Activated T-helper 1 cell treated with Interleukin-2 at 50 U/mL for 16 hours (primary cell): ENCODE results near the gene ZSCAN9.

Experiments
- DNase-seq: peaks from one replicate; pipeline ENCODE4 v3.0.0-alpha.2; 2020; ENCODE audit warnings: low read depth

The ZSCAN9 gene

DNA sequence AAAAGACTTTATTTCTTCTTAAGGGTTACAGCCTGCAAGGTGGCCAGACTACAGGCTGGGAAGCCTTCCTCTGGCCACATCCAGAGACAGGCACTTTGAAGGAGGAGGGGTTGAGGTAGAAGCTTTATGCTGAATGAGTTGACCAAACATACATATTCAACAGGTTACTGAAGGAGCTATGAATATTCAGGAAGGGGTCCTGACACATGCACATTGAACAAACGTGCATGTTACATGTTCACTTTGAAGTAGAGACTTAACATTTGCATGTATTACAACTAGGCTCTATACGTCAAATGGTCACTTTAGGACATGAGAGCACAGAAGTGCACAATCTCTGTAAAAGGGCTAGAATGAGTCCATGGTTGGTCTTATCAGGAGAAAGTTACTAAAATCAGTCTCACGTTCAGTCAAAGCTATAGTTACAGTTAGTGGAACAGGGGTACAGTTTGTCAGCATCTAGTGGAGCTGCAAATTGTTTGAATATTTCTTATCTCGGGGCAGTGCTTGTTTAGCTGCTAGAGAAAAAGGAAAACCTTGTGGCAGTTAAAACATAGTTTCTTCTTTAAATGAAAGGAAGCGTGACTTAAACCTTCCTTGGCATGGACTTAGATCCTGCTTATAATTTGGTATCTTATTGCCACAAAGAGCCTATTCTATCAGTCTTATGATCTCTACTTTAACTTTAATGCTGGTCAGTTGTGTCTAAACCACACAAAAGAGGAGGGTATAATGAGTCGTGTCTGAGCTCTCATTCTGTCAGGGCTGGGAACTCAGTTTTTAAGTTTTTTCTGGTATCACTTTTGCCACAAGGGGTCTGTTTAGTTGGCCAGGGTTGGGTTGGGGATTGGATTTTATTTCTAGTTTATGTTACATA, 4.6 kb upstream of the ZSCAN9 start:
- DNase-seq, result no peak

- DNase-seq, result no peak
These were observed 682 bp upstream of the ZSCAN9 start for GRCh38 chr6:28224131-28225055.

DNA sequence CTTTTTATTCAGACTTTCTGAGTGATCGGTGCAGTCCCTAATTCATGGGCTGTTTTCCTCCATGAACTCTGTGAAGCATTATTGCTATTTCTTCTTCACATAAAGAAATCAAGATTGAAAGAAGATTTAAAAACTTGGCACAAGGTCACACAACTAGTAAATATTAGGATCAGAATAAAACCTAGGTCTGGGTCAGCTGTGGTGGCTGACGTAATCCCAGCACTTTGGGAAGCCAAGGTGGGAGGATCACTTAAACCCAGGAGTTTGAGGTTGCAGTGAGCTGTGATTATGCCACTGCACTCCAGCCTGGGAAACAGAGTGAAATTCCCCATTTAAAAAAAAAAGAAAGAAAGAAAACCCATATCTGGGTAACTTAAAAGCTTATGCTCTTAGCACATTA, 1.4 kb downstream of the ZSCAN9 start:
- DNase-seq, result no peak

GRCh38 chr6:28232785-28233184, 7.7 kb downstream of the ZSCAN9 start:
- DNase-seq, result no peak

- DNase-seq, result no peak
These were observed 10.9 kb downstream of the ZSCAN9 start for GRCh38 chr6:28235912-28236452.

- no peak for DNase-seq
These were observed 14.6 kb downstream of the ZSCAN9 start for GRCh38 chr6:28239636-28240035.

- no peak for DNase-seq
These were observed 15.4 kb downstream of the ZSCAN9 start for GRCh38 chr6:28240471-28240870.

GRCh38 chr6:28243946-28244345, 18.9 kb downstream of the ZSCAN9 start:
- no peak for DNase-seq

DNA sequence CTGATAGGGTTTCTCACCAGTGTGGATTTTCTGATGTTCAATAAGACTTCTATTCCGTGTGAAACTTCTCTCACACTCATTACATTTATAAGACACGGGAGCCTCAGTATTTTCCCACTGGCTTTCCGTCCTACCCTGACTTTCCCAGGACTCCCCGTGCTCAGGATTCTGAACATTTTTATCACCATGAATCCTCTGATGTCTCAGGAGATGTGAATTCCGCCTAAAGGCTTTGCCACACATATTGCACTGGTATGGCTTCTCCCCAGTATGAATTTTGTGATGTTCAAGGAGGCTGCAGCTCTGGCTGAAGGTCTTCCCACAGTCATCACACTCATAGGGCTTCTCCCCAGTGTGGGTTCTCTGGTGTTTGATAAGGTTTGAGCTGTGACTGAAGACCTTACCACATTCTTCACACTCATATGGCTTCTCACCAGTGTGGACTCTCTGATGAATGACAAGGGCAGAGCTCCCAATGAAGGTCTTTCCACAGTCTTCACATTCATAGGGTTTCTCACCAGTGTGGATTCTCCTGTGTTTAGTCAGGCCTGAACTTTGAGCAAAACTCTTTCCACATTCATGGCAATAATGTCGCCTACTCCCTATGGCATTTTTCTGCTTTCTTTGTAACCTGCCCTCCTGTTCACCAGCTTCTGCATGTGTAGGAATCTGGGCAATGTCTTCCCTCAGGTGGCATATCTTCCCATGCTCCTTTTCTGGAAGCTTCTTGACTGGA, 20.3 kb downstream of the ZSCAN9 start:
- DNase-seq, result no peak

GRCh38 chr6:28248916-28249315, 23.8 kb downstream of the ZSCAN9 start:
- no peak for DNase-seq

DNA sequence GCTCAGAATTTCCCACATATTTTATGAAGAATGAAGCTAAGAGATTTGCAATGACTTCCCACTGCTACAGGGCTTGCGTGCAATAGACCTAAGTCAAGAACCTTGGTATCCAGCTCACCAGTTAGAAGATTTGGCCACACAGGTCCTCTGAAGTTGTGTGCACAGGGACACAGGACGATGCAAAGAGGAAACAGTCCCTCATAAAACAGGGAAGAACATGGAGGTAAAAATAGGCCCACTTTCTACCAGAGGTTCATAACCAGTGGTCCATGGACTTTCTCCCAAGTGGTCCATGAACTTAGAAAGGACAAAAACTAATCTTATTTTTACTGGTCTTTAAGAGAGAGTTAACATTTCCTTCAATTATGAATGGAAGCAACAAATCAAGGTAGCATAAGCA, 25.7 kb downstream of the ZSCAN9 start:
- no peak for DNase-seq

- no peak for DNase-seq
These were observed 26.6 kb downstream of the ZSCAN9 start for GRCh38 chr6:28251661-28252008.

GRCh38 chr6:28252009-28252975, 27.2 kb downstream of the ZSCAN9 start, which contains the start of gene ZKSCAN4:
Gene ZKSCAN4, minus strand, starts transcription at chr6:28252269. Its CDS starts 289 bp downstream, at chr6:28251980.
- DNase-seq, result peak; percentile 55

GRCh38 chr6:28254121-28254519, 29.0 kb downstream of the ZSCAN9 start:
- no peak for DNase-seq

- DNase-seq, result no peak
These were observed 32.0 kb downstream of the ZSCAN9 start for GRCh38 chr6:28257042-28257441.

GRCh38 chr6:28258877-28259777, 34.1 kb downstream of the ZSCAN9 start, which contains the start of gene NKAPL:
Gene NKAPL, plus strand, starts transcription at chr6:28259297. Its CDS starts 75 bp downstream, at chr6:28259372.
- peak; percentile 24 for DNase-seq

GRCh38 chr6:28263922-28264321, 38.8 kb downstream of the ZSCAN9 start:
- DNase-seq, result no peak

DNA sequence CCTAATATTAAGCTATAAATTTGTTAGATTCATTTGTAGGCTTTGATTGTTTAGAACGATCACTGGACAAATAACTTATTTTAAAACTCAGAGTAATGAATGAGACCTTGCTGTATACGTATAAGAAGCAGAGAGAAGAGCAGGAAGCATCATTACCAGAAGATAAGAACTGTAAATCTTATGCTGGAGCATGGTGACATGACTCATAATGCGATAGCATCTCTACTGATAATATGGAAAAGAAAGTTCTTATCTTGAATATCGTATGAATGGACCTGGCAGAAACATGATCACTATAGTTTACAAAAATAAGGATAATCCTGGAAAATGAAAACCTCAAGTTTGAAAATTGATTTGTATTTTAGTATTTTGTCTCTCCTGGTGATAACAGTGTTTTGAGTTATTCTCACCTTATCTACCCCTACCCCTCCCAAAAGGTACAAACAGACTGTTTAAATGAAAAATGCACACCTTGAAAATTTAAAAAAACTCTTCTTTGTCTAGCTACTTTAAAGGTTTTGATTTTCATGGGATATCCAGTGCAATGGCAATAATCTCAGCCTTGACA, 39.8 kb downstream of the ZSCAN9 start:
- no peak for DNase-seq

- DNase-seq, result no peak
These were observed 41.5 kb downstream of the ZSCAN9 start for GRCh38 chr6:28266563-28266961.
